Neuron (in vitro differentiated cells): ENCODE measurements around the gene LCN10.

Experiments
- H2AFZ ChIP-seq: one replicate; pipeline ENCODE4 v1.6.1; 2013; ENCODE audit warnings: low read depth, mild to moderate bottlenecking, inconsistent platforms, low read length, moderate library complexity
- H3K27me3 ChIP-seq: one replicate; pipeline ENCODE4 v1.6.1; 2013; ENCODE audit warnings: low read length; ENCODE audit not compliant: insufficient read depth
- H3K36me3 ChIP-seq: one replicate; pipeline ENCODE4 v1.6.1; 2013; ENCODE audit warnings: low read length; ENCODE audit not compliant: insufficient read depth
- H3K4me1 ChIP-seq: one replicate; pipeline ENCODE4 v1.6.1; 2013; ENCODE audit warnings: low read length; ENCODE audit not compliant: insufficient read depth
- H3K4me3 ChIP-seq: 2 replicates; pipeline ENCODE4 v1.5.1; 2013; ENCODE audit warnings: mild to moderate bottlenecking, low read length, moderate library complexity
- H3K9me3 ChIP-seq: one replicate; pipeline ENCODE4 v1.6.1; 2013; ENCODE audit warnings: low read length

LCN10 gene

DNA sequence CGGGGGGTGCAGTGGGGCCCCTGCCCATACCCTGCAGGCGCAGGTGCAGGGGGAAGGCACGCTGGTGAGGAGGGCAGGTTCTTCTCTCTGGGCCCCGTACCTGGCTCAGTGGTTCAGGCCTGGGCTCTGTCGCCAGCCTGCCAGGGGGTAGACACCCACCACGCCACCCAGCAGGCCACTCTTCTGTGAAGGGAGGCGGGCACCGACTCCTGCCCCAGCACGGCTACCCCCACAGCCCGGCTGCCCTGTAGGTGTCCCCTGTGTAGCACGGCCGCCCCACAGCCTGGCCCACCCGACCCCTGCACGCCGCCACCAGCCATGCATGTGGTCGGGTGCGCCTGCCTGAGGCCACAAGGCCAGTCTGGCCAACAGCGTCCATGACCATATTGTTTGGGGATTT, 3.9 kb upstream of the LCN10 start:
- Histone ChIP-seq H3K4me1 (peaks cover 5% of the 10 kb centered on the region), H3K9me3 (peaks cover under 1% of the 10 kb centered on the region), H2AFZ (no peak overlapping the region), H3K27me3 (peaks cover 28% of the 10 kb centered on the region), H3K4me3 (no peak overlapping the region), H3K36me3 (no peaks in the 10 kb centered on the region)

DNA sequence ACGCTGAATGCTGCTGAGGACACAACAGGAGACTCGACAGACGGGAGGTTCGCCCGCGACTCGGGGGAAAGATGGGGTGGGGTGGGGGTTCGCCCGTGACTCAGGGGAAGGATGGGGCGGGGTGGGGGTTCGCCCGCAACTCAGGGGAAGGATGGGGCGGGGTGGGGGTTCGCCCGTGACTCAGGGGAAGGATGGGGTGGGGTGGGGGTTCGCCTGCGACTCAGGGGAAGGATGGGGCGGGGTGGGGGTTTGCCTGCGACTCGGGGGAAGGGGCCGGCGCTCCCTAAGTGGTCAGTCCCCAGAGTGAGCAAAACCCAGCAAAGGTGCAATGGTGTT, 3.4 kb upstream of the LCN10 start:
- Histone ChIP-seq H3K4me3 (no peak overlapping the region), H3K9me3 (no peaks in the 10 kb centered on the region), H3K36me3 (no peaks in the 10 kb centered on the region), H3K4me1 (peaks cover 5% of the 10 kb centered on the region), H3K27me3 (peaks cover 32% of the 10 kb centered on the region), H2AFZ (no peak overlapping the region)

DNA sequence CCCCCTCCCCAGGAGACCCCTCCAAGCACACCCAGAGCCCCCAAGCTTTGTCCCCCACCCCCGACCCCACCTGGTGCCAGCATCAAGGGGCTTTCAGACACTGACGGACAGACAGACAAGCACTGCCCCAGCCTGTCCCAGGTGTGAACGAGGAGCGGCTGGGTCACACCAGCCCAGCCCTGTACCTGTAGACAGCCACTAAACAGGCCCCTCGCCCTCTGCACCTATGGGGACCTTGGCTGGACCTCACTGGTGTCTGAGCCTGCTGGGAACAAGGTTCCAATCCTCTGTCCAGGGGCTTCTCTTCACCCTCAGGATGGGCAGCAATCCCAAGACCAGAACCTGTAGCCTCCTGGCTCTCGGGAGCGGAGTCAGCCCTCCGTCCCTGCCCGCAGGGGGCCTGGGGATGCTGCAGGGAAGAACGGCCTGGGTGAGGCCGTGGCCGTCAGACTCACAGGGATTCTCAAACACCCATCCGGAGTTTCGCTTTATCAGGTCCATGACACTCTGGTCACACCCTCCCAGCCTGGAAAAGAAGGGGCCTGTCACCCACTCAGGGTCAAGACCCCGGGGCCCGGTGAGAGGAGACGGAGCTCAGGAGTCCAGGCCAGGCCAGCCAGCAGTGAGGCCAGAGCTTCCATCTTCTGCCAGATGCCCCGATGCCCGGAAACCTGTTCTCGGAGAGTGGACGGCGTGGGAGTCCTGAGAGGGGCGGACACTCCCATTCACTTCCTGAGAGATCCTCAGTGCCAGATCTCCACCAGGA, 2.8 kb upstream of the LCN10 start:
- peaks cover 5% of the 10 kb centered on the region for H3K4me1 ChIP-seq
- H2AFZ ChIP-seq: no peak overlapping the region
- H3K27me3 ChIP-seq: peaks cover 36% of the 10 kb centered on the region
- no peak overlapping the region for H3K4me3 ChIP-seq
- H3K36me3 ChIP-seq: no peaks in the 10 kb centered on the region
- H3K9me3 ChIP-seq: no peaks in the 10 kb centered on the region

DNA sequence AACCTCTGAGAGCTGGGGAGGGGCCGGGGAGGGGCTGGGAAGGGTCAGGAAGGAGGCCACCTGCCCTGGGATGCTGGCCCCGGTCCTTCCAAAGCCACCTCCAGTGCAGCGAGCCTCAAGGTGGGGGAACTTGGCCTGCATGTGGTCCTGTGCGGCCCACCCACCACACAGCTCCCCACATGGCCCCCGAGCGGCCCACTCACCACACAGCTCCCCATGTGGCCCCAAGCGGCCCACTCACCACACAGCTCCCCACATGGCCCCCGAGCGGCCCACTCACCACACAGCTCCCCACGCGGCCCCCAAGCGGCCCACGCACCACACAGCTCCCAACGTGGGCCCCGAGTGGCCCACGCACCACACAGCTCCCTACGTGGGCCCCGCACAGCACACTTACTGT, 2.0 kb upstream of the LCN10 start:
- Histone ChIP-seq H3K4me3 (no peak overlapping the region), H3K9me3 (no peaks in the 10 kb centered on the region), H3K4me1 (peaks cover 5% of the 10 kb centered on the region), H3K36me3 (no peaks in the 10 kb centered on the region), H3K27me3 (peaks cover 43% of the 10 kb centered on the region), H2AFZ (no peak overlapping the region)

DNA sequence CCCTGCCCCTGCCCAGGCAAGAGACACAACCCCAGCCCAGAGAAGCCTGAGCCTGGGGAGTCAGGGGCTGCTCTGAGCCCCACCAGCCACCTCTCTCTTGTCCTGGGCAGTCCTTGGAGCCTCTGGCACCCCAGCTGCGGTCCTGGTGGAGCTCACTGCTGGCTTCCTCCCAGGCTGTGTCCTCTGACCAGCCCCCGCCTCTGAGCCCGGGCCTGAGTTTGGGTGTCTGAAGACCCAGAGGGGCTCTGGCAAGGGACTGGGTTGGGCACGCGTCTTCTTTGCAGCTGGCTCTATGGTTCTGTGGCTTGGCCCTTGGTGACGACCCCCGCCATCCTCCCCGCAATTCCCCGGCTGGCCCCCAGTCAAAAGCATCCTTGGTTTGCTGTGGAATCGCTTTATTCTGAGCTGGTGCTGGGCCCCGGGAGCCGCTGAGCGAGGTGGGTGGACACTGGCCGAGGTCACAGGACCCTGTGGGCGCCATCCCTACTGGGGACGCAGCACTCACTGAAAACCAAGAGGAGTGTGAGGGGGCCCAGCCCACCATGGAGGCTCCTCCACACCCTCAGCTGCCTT, 985 bp upstream of the LCN10 start:
- Histone ChIP-seq H3K4me1 (peaks cover 5% of the 10 kb centered on the region), H3K4me3 (no peak overlapping the region), H3K9me3 (peaks cover 8% of the 10 kb centered on the region), H3K27me3 (peaks cover 42% of the 10 kb centered on the region), H3K36me3 (no peaks in the 10 kb centered on the region), H2AFZ (no peak overlapping the region)

DNA sequence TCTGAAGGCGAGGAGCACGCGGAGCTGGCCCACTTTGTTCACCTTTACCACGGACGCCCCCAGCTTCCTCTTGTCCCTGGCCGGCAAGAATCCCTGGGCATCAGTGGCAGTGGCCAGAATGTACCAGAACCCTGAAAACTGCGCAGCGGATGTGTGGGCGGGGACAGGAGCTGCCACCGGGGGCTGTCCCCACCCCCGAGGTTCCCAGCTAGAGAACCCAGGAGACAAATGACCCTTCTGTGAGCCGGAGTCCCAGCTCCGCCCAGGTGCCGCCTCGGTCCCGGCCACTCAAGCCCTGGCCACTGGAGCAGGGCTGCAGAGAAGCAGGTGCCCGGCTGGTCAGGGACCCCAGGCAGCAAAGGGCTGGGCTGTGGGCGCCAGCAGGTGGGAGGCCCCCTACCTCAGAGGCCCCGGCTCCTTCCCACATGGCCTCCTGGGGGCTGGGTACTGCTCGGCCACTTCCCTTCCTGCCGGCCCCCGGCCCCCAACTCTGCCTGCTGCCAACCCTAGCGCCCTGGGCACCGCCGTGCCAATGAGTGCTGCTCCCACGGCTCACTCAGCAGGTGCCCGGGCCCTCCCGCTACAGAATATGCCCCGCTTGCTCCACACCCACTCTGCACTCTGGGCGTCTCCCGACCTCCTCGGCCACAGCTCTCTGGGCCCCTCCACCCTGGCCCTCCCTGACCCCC, 713 bp downstream of the LCN10 start:
- Histone ChIP-seq H3K27me3 (peaks cover 42% of the 10 kb centered on the region), H3K4me3 (no peak overlapping the region), H2AFZ (no peak overlapping the region), H3K36me3 (no peaks in the 10 kb centered on the region), H3K4me1 (peaks cover 5% of the 10 kb centered on the region), H3K9me3 (peaks cover 10% of the 10 kb centered on the region)

DNA sequence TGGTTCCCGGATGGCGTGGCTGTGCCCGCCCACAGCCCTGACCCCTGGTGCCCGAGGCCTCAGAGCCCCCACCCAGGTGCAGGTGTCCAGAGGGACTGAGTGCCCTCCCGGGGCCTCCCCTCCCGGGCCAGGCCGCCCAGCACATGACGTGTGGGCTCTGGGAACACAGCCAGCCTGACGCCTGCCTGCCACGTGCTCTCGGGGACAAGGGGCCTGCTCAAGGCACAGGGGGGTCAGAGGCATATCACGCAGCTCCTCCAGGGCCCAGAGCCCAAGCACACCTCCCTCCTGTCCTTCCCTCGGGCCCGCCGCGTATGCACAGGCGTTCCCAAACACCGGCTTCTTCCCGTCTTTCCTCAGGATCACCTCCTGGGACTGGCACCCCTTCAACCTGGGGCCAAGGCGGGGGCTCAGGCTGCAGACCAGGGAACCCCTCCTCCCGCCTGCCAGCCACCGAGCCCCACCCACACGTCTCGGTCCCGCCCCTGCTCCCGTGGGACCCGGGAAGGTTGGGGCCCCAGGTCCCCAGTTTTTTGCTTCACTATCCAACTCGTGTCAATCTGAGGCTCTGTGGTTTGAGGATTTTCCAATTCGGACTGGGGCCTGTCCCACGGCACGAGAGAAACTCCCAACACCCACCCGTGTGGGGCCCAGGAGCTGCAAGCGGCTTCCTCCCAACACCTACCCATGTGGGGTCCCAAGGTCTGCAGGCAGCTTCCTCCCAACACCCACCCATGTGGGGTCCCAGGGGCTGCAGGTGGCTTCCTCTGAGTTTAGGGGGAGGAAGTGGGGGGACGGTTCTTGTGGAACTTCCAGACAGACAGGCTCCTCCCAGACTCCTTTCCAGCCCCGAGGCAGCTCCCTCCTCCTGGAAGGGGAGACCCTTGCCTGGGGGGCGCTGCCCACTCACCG, 1.5 kb downstream of the LCN10 start:
- Histone ChIP-seq H3K4me3 (no peak overlapping the region), H3K27me3 (peaks cover 44% of the 10 kb centered on the region), H2AFZ (no peak overlapping the region)

DNA sequence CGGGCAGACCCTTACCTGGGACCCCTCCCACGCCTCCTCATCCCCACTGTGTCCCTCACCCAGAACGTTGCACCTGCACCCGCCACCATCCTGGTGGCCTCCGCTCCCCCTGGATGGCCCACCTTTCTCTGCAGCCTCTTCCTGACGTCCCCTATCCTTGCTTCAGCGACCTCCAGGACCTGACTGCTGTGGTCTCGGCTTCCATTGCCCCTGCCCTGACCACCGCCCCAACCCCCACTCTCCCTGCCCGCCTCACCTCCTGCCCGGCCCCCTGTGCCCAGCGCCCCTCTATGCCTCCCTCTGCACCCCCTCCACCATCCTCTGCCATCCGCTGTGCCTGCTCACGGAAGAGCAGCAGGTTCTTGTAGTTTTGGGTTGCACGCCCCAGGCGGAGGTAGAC, 2.2 kb downstream of the LCN10 start:
- H3K4me1 ChIP-seq: peaks cover 5% of the 10 kb centered on the region
- H3K27me3 ChIP-seq: peaks cover 44% of the 10 kb centered on the region
- H2AFZ ChIP-seq: no peak overlapping the region
- H3K9me3 ChIP-seq: peaks cover 10% of the 10 kb centered on the region
- H3K36me3 ChIP-seq: no peaks in the 10 kb centered on the region
- no peak overlapping the region for H3K4me3 ChIP-seq

More for the DNA sequence above, 1.5 kb downstream of the LCN10 start:
- no peaks in the 10 kb centered on the region for H3K36me3 ChIP-seq
- peaks cover 5% of the 10 kb centered on the region for H3K4me1 ChIP-seq
- peaks cover 10% of the 10 kb centered on the region for H3K9me3 ChIP-seq

DNA sequence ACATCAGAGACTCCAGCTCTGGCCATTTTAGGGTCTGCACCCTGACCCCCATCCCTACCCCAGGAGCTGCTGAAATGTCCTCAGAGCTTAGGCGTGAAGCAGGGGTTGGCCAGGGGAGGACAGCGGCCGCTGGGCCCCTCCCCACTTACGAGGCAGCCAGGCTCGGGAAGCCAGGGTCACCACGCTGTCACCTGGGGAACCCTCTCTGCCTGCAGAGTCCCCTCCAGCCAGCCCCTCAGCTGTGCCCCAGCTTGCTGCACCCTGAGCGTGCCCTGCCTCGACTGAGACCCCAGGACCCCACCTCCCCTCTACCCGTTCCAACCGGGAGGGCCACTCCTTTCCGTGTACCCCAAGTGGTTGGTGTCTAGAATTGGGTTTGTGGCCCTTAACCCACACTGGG, 2.7 kb downstream of the LCN10 start:
- H2AFZ ChIP-seq: no peak overlapping the region
- peaks cover 44% of the 10 kb centered on the region for H3K27me3 ChIP-seq
- peaks cover 10% of the 10 kb centered on the region for H3K9me3 ChIP-seq
- no peaks in the 10 kb centered on the region for H3K36me3 ChIP-seq
- H3K4me1 ChIP-seq: peaks cover 5% of the 10 kb centered on the region
- H3K4me3 ChIP-seq: no peak overlapping the region

DNA sequence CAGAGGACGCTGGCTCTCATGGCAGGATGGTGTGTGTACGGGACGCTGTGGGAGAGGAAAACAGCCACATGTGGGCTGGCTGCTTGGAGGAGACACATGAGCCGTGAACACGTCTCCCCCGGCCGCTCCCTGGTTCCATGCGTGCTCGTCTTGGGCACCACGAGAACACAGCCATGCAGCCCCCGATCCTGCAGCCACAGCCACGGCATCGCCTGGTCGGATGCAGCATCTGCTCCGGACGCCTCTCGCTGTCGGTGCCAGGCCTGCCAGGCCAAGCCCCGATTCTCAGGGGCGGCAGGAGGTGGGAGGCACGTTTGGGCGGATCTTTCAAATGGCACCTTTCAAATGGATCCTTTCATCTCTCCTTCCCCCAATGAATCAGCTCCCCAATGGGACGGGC, 3.2 kb downstream of the LCN10 start:
- no peak overlapping the region for H3K4me3 ChIP-seq
- peaks cover 10% of the 10 kb centered on the region for H3K9me3 ChIP-seq
- no peak overlapping the region for H2AFZ ChIP-seq
- H3K4me1 ChIP-seq: peaks cover 5% of the 10 kb centered on the region
- H3K27me3 ChIP-seq: peaks cover 44% of the 10 kb centered on the region
- no peaks in the 10 kb centered on the region for H3K36me3 ChIP-seq

DNA sequence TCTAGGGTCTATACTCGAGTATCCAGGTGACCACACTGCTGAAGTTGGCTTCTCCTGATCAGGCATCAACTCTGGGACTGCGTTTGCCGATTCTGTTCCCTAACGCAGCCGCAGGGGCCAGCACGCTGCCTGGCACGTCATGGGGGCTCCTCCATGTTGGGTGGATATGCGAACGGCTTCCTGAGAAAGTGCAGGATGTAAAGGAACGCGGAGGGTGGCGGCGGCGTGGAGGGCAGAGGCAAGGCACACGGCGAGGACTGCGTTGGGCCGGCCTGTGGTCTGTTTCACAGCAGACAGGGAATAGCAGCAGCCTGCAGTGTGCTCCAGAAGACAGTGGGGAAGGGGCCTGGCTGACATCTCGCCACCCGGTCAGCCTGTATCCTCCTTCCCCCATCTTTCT, 3.8 kb downstream of the LCN10 start:
- Histone ChIP-seq H3K9me3 (peaks cover 10% of the 10 kb centered on the region), H2AFZ (no peak overlapping the region), H3K4me1 (peaks cover 5% of the 10 kb centered on the region), H3K27me3 (peaks cover 44% of the 10 kb centered on the region), H3K36me3 (no peaks in the 10 kb centered on the region), H3K4me3 (no peak overlapping the region)

DNA sequence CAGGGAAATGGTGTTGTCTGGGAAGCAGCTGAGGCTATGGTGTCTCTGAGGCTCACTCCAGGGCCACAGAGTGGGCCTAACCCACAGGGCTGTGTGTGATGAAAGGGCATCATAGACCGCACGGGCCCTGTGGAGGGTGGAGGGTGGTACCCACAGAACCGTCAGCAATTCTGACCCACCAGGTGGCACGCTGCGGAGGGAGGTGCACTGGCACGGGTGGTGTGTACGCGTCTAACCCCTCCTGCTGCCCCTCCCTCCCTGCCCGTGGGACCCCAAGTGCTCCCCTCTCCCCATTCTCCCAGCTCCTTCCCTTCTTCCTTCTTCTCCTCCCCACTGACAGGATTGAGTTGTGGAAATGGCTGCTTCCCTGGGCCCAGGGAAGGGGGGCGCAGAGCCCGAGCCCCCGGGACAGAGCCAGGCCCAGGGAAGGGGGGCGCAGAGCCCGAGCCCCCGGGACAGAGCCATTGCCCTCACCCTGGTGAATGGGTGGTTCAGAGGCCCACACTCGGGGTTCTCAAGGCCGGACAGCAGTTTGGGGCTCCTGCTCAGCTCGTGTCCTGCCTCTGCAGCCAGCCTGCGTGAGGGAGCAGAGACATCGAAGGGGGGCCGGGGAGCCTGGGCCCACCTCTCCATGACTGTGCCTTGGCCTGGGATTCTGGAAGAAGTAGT, 6.8 kb downstream of the LCN10 start:
- peaks cover 24% of the 10 kb centered on the region for H3K27me3 ChIP-seq
- H3K36me3 ChIP-seq: no peaks in the 10 kb centered on the region
- no peaks in the 10 kb centered on the region for H3K4me1 ChIP-seq
- no peak overlapping the region for H2AFZ ChIP-seq
- H3K9me3 ChIP-seq: peaks cover 10% of the 10 kb centered on the region
- H3K4me3 ChIP-seq: no peak overlapping the region
